ENCODE data around the gene BEST4. TPM values are rescaled to one million over a fixed set of nuclear protein-coding genes. Genes with fewer than 3 reads are reported as not detected.
A peak's percentile ranks its signal among the peaks of the same experiment; 100 is the strongest.

BEST4 gene
- total and polyA plus RNA-seq, 2 of the 13 experiments (the other 11 are each of a cell fraction or from before 2014, with no cell fraction given) = 0.77 to 1.4 TPM

DNA sequence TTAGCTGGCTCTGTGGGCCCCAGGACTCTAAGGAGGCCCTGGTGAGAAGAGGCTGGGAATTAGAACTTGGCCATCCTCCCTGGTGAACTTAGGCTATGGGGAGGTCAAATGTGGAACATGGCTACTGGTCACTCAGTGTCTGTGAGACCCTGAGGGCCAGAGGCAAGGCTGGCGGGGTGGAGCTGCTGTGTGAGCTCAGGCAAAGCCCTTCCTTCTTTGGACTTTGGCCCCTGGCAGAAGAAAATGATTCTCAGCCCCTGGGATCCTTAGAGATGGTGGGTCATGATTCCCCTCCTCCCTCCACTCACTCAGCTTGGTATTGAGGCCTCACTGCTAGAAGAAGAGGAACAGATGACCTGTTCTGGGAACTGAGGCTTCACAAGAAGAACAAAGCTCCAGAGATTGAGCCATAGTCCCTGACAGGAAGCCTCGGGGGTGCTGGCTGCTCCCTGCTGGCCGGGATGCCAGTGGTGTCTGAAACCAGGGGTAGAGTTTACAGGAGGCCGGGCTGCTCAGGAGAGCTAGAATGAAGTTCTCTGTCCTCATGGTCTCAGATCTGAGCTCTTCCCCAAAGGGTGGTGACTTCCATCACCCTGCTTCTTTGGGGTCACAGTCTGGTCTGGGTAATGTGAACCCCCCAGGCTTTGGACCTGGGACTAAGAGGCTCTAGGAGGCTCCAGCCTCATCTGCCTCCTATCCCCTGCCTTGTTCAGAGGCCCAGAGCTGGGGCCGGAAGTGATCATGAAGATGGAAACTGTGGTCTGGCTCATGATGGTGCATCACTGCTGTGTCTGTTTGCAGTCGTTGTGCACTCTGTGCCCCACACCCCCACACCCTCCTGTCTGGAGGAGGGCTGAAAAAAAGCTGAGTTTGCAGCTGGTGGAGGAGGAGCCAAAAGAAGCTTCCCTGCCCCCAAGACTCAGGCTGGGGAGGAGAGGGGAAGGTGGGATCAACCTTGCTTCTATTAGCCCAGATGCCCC is 21.3 kb upstream of the BEST4 start (continued):
- TF ChIP-seq MEIS2 (CRISPR knock-in tag; IDR thresholded peaks at IDR 0.05) = 0 out of 2 replicates have a peak, but pooled peaks have one; percentile 60
- no peak; the same call in 1 of the 2 replicates for TF ChIP-seq YEATS4 (CRISPR knock-in tag; IDR thresholded peaks at IDR 0.05; ENCODE audit: borderline replicate concordance)
- no peak for TF ChIP-seq ZNF207 (IDR thresholded peaks at IDR 0.05; ENCODE audit: borderline replicate concordance)
- no peak for TF ChIP-seq ZFP36L1 (CRISPR knock-in tag; IDR thresholded peaks at IDR 0.05)
- TF ChIP-seq FOXK1 (CRISPR knock-in tag; IDR thresholded peaks at IDR 0.05; ENCODE audit: borderline replicate concordance, low read depth) = peak; percentile 10; the same call in 1 of the 2 replicates
- TF ChIP-seq, protein P1, sequence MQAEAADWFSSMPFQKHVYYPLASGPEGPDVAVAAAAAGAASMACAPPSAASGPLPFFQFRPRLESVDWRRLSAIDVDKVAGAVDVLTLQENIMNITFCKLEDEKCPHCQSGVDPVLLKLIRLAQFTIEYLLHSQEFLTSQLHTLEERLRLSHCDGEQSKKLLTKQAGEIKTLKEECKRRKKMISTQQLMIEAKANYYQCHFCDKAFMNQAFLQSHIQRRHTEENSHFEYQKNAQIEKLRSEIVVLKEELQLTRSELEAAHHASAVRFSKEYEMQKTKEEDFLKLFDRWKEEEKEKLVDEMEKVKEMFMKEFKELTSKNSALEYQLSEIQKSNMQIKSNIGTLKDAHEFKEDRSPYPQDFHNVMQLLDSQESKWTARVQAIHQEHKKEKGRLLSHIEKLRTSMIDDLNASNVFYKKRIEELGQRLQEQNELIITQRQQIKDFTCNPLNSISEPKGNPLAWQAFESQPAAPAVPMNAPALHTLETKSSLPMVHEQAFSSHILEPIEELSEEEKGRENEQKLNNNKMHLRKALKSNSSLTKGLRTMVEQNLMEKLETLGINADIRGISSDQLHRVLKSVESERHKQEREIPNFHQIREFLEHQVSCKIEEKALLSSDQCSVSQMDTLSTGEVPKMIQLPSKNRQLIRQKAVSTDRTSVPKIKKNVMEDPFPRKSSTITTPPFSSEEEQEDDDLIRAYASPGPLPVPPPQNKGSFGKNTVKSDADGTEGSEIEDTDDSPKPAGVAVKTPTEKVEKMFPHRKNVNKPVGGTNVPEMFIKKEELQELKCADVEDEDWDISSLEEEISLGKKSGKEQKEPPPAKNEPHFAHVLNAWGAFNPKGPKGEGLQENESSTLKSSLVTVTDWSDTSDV (CRISPR knock-in tag; IDR thresholded peaks at IDR 0.05) = no peak
- TF ChIP-seq POLR2G (IDR thresholded peaks at IDR 0.05; ENCODE audit: low read depth, low read length) = peak; percentile 50
- TF ChIP-seq RXRB (CRISPR knock-in tag; IDR thresholded peaks at IDR 0.05; ENCODE audit: borderline replicate concordance) = no peak; the same call in 1 of the 2 replicates
- TF ChIP-seq SIN3A (IDR thresholded peaks at IDR 0.05; ENCODE audit: borderline replicate concordance, low read depth, low read length) = no peak
- peak; percentile 78 for TF ChIP-seq MAFF (IDR thresholded peaks at IDR 0.05; ENCODE audit: low read depth, low read length)
- TF ChIP-seq ZNF878 (CRISPR knock-in tag; IDR thresholded peaks at IDR 0.05) = no peak
- TF ChIP-seq, protein P2, sequence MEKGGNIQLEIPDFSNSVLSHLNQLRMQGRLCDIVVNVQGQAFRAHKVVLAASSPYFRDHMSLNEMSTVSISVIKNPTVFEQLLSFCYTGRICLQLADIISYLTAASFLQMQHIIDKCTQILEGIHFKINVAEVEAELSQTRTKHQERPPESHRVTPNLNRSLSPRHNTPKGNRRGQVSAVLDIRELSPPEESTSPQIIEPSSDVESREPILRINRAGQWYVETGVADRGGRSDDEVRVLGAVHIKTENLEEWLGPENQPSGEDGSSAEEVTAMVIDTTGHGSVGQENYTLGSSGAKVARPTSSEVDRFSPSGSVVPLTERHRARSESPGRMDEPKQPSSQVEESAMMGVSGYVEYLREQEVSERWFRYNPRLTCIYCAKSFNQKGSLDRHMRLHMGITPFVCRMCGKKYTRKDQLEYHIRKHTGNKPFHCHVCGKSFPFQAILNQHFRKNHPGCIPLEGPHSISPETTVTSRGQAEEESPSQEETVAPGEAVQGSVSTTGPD (CRISPR knock-in tag; IDR thresholded peaks at IDR 0.05) = no peak
- TF ChIP-seq, protein P3, sequence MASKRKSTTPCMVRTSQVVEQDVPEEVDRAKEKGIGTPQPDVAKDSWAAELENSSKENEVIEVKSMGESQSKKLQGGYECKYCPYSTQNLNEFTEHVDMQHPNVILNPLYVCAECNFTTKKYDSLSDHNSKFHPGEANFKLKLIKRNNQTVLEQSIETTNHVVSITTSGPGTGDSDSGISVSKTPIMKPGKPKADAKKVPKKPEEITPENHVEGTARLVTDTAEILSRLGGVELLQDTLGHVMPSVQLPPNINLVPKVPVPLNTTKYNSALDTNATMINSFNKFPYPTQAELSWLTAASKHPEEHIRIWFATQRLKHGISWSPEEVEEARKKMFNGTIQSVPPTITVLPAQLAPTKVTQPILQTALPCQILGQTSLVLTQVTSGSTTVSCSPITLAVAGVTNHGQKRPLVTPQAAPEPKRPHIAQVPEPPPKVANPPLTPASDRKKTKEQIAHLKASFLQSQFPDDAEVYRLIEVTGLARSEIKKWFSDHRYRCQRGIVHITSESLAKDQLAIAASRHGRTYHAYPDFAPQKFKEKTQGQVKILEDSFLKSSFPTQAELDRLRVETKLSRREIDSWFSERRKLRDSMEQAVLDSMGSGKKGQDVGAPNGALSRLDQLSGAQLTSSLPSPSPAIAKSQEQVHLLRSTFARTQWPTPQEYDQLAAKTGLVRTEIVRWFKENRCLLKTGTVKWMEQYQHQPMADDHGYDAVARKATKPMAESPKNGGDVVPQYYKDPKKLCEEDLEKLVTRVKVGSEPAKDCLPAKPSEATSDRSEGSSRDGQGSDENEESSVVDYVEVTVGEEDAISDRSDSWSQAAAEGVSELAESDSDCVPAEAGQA (IDR thresholded peaks at IDR 0.05; ENCODE audit: low read depth) = no peak; the same call in 1 of the 2 replicates
- TF ChIP-seq, protein P3 (CRISPR knock-in tag; IDR thresholded peaks at IDR 0.05; ENCODE audit: borderline replicate concordance) = no peak
- no peak for TF ChIP-seq MTA3 (CRISPR knock-in tag; IDR thresholded peaks at IDR 0.05)
- TF ChIP-seq THAP11 (CRISPR knock-in tag; IDR thresholded peaks at IDR 0.05) = 0 out of 2 replicates have a peak, but pooled peaks have one; percentile 17
- no peak for TF ChIP-seq HOXD1 (CRISPR knock-in tag; IDR thresholded peaks at IDR 0.05)

All from HepG2 (cell line).